GM19239 (cell line): ENCODE measurements around the gene CATSPERB.
"Not testable (repeated sequence)": the region's sequence is repeated elsewhere in the genome, so short reads cannot be mapped to it uniquely, and the experiment has no call there.

Experiments
- DNase-seq: peaks from one replicate; pipeline ENCODE4 v3.0.0; 2011; ENCODE audit warnings: low spot score; ENCODE audit not compliant: insufficient read length
- FAIRE-seq: peaks from 2 replicates; lab custom pipeline; 2011; peaks lifted over from hg19 to GRCh38; lab: Jason Lieb, UNC

Gene CATSPERB

DNA sequence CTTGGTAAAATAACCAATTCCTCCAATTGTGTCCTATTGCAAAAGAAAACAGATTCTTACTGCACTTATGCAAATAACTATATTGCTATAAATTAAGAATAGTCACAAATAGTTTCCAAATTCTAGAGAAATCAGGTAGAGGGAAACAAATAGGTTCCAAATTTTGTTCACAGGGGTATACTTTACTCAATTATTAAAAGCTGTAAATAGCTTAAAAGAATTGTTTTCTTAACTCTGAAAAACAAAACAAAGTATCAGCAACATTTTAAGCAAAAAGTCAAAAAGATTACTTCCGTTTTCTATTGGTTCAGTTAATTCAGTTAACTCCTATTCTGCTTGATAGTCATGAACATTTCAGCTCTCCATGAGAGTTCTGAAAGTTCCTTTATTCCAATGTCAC lies 136.2 kb downstream of the CATSPERB start:
- FAIRE-seq (no peak), DNase-seq (no peak)

- not testable (repeated sequence) for FAIRE-seq
Measured at GRCh38 chr14:91593957-91594356, 137.9 kb downstream of the CATSPERB start.

DNA sequence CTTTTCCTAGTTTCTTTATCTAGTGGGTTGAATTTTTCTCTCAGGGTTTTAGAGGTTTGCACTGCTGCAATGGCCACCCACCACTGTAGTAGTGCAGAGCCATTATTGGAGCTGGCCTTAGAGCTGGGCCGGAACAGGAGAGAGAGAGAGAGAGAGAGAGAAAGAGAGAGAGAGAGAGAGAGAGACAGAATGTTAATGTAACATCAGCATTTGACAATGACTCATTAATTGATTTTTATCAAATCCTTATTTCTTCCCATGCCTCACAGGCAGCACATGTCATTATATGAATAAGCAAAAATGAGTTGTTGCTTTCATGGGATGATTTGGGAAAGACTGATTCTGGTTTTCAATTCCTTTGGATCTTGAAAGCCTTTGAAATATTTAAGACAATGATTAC lies 145.5 kb downstream of the CATSPERB start:
- DNase-seq = no peak
- no peak for FAIRE-seq

More at GRCh38 chr14:91593957-91594356, 137.9 kb downstream of the CATSPERB start:
- DNase-seq = not testable (repeated sequence)

DNA sequence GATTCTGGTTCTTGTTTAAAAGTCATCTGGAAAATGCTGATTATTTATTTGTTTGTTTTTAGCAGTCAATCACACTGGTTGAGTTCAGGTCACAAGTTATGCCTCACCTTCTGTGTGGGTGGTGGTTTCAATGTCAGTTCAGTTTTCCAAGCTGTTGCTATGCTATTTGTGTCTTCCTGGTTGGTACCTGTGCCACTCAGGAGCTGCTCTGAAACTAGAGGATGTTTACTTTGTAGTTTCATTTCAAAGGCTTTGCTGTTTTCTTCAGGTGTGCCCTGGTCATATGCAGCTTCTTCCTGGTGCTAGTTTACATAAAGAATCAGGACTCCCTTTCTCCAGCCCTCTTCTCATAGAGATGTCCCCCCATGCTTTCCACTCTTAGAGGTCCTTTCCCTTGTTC lies 146.0 kb downstream of the CATSPERB start:
- DNase-seq (no peak), FAIRE-seq (no peak)

- FAIRE-seq (no peak), DNase-seq (no peak)
Measured at GRCh38 chr14:91582761-91583160, 149.1 kb downstream of the CATSPERB start.

DNA sequence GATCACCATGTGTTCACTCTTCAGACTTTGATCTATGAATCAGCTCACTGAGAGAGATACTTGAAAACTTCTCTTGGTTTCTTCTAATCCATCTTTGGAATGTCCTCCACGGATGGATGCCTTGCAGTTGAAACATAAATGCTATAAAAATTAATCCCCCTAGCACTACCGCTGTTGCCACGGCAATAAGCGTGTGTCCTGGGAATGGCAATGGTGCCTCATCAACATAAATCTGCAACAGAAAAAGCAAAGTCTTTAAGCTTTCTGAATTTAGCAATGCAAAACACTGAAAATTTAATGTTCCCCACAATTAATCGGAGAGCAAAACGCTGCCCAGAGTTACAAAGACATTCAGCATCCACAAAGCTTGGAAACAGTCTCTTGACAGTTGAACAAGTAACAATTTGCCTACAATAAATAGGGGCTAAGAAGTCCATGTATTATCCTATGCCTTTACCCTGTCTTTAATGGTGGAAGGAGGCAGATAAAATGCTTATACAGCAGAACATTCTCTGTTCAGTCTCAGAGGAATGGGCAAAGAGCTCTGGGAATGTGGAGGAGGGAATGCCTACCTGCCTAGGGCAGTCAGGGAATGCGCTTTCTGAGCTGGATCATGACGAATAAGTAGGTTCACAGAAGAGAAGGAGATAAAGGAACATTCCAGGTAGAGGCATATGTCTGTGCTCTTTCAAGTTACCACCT lies 150.9 kb downstream of the CATSPERB start:
- FAIRE-seq (no peak), DNase-seq (no peak)

DNA sequence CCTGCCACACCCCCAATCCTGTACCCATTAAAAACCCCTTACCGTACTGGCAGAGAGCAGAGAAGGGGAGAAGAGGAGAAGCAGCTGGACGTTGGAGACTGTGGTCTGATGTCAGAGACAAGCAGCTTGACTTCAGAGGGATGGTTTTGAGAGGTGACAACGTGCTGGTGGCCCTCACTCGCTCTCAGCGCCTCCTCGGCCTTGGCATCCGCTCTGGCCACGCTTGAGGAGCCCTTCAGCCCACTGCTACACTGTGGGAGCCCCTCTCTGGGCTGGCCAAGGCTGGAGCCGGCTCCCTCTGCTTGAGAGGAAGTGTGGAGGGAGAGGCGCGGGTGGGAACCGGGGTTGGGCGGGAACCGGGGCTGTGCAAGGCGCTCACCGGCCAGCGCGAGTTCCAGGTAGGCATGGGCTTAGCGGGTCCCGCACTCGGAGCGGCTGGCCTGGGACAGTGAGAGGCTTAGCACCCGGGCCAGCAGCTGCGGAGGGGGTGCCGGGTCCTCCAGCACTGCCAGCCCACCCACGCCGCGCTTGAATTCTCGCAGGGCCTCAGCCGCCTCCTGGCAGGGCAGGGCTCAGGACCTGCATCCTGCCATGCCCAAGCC lies 154.2 kb downstream of the CATSPERB start:
- DNase-seq (no peak), FAIRE-seq (no peak)

- DNase-seq (no peak), FAIRE-seq (no peak)
Measured at GRCh38 chr14:91575469-91576208, 156.2 kb downstream of the CATSPERB start.

DNA sequence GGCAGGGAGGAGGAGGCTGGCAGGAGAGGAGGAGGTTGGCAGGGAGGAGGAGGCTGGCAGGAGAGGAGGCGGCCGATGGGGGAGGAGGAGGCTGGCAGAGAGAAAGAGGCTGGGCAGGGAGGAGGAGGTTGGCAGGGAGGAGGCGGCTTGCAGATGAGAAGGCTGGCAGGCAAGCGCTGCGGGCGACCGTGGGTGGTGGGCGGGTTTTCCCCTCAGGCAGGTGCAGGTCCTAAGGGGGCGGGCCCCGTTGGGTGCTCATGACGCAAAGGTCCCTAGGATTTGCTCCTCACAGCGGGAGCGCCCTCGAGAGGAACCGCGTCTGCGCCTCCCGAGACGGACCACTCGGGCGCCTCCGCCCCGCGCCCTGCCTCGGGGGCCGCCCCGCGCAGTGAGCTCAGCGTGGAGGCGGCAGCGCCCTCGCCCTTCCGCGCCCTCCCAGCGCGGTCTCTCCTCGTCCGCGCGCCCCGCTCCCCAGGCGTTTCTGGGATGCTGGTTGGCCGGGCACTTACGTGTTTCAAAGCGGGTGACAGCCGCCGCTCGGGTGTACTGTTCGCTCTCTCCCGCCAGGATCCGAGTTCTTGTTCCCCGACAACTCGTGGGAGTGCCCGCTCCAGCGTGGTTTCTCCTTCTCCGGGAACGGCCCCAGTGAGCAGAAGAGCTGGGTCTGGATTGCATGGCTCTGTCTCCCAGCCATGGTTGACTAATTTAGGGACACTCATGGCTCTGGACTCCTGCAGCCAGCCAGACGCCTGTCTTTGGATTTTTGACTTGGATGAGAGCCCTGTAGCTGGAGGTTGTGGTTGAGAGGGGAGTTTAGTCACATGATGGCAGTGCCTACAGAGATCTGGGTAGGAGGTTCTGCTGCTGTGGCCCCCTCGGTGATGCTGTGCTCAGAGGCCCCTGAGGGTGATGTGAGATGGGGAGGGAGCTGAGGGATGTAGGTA lies 157.7 kb downstream of the CATSPERB start:
- FAIRE-seq (no peak), DNase-seq (no peak)

DNA sequence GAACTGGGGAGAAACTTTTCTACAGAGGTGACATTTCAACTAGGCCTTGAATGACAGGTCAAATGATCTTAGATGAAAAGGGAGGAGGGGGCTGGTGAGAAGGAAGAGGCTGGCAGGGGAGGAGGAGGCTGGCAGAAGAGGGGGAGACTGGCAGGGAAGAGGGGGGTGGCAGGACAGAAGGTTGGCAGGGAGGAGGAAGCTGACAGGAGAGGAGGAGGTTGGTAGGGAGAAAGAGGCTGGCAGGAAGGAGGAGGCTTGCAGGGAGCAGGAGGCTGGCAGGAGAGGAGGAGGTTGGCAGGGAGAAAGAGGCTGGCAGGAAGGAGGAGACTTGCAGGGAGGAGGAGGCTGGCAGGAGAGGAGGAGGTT lies 158.4 kb downstream of the CATSPERB start:
- FAIRE-seq = no peak
- DNase-seq = no peak

- FAIRE-seq (no peak), DNase-seq (no peak)
Measured at GRCh38 chr14:91570021-91570420, 161.9 kb downstream of the CATSPERB start.

- no peak for FAIRE-seq
- DNase-seq = no peak
Measured at GRCh38 chr14:91569301-91569700, 162.6 kb downstream of the CATSPERB start.

- FAIRE-seq (no peak), DNase-seq (no peak)
Measured at GRCh38 chr14:91568626-91569025, 163.3 kb downstream of the CATSPERB start.

GRCh38 chr14:91567827-91568226 lies 164.1 kb downstream of the CATSPERB start:
- FAIRE-seq, DNase-seq: not testable (repeated sequence)

DNA sequence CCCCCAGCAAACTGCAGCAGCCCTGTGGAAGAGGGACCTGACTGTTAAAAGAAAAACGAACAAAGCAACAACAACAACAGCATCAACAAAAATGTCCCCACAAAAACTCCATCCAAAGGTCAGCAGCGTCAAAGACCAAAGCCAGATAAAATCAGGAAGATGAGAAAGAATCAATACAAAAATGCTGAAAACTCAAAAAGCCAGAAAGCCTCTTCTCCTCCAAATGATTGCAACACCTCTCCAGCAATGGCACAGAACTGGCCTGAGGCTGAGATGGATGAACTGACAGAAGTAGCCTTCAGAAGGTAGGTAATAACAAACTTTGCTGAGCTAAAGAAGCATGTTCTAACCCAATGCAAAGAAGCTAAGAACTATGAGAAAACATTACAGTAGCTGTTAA lies 176.4 kb downstream of the CATSPERB start:
- no peak for DNase-seq
- FAIRE-seq = no peak

- no peak for FAIRE-seq
- DNase-seq = no peak
Measured at GRCh38 chr14:91554535-91555332, 177.2 kb downstream of the CATSPERB start.

DNA sequence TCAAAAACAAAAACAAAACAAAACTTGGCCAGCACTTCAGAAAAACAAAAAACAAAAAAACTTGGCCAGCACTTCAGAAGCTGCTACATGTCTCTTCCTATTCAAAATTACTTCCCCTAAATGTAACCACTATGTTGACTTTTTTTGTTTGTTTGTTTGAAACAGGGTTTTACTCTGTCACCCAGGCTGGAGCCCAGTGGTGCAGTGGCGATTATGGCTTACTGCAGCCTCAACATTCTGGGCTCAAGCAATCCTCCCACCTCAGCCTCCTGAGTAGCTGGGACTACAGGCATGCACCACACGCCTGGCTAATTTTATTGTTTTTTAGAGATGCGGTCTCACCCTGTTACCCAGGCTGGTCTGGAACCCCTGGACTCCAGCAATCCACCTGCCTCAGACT lies 183.8 kb downstream of the CATSPERB start:
- DNase-seq = no peak
- no peak for FAIRE-seq

GRCh38 chr14:91545946-91546716 lies 185.8 kb downstream of the CATSPERB start:
- FAIRE-seq = no peak
- no peak for DNase-seq

GRCh38 chr14:91545204-91545603 lies 186.7 kb downstream of the CATSPERB start:
- FAIRE-seq = no peak
- DNase-seq = no peak
